ENCODE results near the gene LRRC4. TPM values are rescaled to one million over a fixed set of nuclear protein-coding genes. Genes with fewer than 3 reads are reported as not detected.

The LRRC4 gene
- total RNA-seq, 1 experiment from 2014 or later: 0.39 TPM

DNA sequence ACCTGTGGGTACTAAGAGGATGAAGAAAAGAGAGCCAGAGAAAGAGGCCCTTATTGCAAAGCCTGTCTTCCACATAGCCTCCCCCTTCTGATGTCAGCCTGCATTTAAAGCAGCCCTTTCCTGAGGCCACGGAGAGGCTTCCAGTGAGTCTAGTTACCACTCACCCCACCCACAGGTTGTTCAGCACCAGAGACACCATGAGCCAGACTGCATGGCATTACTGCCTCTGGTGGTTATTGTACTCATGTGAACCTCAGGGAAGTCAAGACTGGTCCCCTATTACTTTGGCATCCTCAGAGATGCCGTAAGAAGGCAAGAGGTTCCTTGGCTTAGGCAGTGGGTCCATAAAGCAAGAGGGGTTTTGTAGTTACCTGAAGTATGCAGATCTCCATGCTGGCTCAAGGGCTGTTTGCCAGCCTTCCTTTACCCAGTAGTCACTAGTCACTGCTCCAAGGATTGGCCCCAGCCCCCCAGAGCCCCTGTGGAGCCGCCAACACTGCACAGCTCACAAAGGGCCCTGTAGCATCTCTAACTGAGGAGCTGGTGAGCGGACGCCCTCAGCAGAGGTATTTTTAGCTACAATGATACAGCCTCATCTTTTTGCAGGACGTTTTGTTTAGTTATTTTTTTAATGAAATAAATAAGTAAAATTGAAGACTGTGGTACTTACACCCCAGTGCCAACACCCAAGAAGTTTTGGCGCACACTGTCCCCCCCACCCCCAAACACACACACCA is 20.7 kb downstream of the LRRC4 start:
- TF ChIP-seq, protein P1, sequence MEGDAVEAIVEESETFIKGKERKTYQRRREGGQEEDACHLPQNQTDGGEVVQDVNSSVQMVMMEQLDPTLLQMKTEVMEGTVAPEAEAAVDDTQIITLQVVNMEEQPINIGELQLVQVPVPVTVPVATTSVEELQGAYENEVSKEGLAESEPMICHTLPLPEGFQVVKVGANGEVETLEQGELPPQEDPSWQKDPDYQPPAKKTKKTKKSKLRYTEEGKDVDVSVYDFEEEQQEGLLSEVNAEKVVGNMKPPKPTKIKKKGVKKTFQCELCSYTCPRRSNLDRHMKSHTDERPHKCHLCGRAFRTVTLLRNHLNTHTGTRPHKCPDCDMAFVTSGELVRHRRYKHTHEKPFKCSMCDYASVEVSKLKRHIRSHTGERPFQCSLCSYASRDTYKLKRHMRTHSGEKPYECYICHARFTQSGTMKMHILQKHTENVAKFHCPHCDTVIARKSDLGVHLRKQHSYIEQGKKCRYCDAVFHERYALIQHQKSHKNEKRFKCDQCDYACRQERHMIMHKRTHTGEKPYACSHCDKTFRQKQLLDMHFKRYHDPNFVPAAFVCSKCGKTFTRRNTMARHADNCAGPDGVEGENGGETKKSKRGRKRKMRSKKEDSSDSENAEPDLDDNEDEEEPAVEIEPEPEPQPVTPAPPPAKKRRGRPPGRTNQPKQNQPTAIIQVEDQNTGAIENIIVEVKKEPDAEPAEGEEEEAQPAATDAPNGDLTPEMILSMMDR (conservative IDR thresholded peaks at IDR 0.05): no peak
- no peak for TF ChIP-seq EZH2 (IDR thresholded peaks at IDR 0.05; ENCODE audit: low read depth)
- intact Hi-C loops (cut with micrococcal nuclease; ENCODE audit: unreplicated experiment): no loop called here
- POLR2A ChIA-PET (ENCODE audit: unreplicated experiment): no interaction called here

DNA sequence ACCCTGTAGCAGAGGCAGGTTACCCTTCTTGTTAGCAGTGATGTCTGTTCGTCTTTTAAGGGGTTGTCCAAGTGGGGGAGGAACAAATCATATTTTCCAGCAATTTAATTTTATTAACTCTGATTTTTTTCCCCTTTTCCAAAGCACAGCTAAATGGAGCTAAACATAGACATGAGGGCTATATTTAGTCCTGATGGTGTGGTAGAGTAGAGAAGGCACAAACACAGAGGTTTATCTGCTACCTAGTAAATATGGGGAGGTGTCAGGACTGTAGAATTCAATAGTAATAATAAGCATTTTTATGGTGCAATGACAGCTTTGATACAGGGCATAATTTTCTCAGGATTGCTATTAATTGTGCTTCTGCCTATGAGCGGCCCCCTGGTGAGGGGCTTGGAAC is 22.5 kb downstream of the LRRC4 start:
- ChIA-PET POLR2A (ENCODE audit: unreplicated experiment) (interaction anchor here (0.6 kb wide), 1 partner anchor 37 kb away, joined by 6 read pairs; no protein-coding TSS in a partner anchor), CTCF (no interaction called here)
- intact Hi-C loops (cut with micrococcal nuclease; ENCODE audit: unreplicated experiment): no loop called here
- Histone ChIP-seq H2AFZ (no peak overlapping the region), H3K27me3 (ENCODE audit: insufficient read depth, low read depth) (no peaks in the 10 kb centered on the region), H3F3A (ENCODE audit: insufficient read depth, low read depth) (no peaks in the 10 kb centered on the region), H3K9me2 (ENCODE audit: insufficient read depth) (no peaks in the 10 kb centered on the region), H3K79me2 (ENCODE audit: low read depth) (no peaks in the 10 kb centered on the region), H3K9me3 (ENCODE audit: insufficient read depth, low read depth) (no peaks in the 10 kb centered on the region), H3K4me3 (no peak overlapping the region), H3K4me2 (no peak overlapping the region), H3K4me1 (replicated peaks; ENCODE audit: insufficient read depth) (no peaks in the 10 kb centered on the region), H4K20me1 (ENCODE audit: insufficient read depth) (no peaks in the 10 kb centered on the region), H3K27ac (no peak overlapping the region), H3K36me3 (ENCODE audit: low read depth) (no peaks in the 10 kb centered on the region)
- DNase-seq: no peak
- TF ChIP-seq, protein P1 (conservative IDR thresholded peaks at IDR 0.05): no peak
- no peak for TF ChIP-seq EZH2 (IDR thresholded peaks at IDR 0.05; ENCODE audit: low read depth)
- BruUV-seq (replicated peaks): no TSS peak

More for the DNA sequence above, 20.7 kb downstream of the LRRC4 start:
- Histone ChIP-seq H3K4me3 (no peak overlapping the region), H3K27me3 (ENCODE audit: insufficient read depth, low read depth) (no peaks in the 10 kb centered on the region), H3K9me3 (ENCODE audit: insufficient read depth, low read depth) (no peaks in the 10 kb centered on the region), H3K9me2 (ENCODE audit: insufficient read depth) (no peaks in the 10 kb centered on the region), H3K79me2 (ENCODE audit: low read depth) (no peaks in the 10 kb centered on the region), H3K4me1 (replicated peaks; ENCODE audit: insufficient read depth) (no peaks in the 10 kb centered on the region), H3K27ac (no peak overlapping the region), H3K36me3 (ENCODE audit: low read depth) (no peaks in the 10 kb centered on the region), H2AFZ (no peak overlapping the region), H4K20me1 (ENCODE audit: insufficient read depth) (no peaks in the 10 kb centered on the region), H3K4me2 (no peak overlapping the region), H3F3A (ENCODE audit: insufficient read depth, low read depth) (no peaks in the 10 kb centered on the region)
- CTCF ChIA-PET: interaction anchor here (0.6 to 0.7 kb wide), 2 partner anchors 162 to 197 kb away, joined by 4 to 10 read pairs; no protein-coding TSS in a partner anchor
- no TSS peak for BruUV-seq (replicated peaks)
- no peak for DNase-seq

DNA sequence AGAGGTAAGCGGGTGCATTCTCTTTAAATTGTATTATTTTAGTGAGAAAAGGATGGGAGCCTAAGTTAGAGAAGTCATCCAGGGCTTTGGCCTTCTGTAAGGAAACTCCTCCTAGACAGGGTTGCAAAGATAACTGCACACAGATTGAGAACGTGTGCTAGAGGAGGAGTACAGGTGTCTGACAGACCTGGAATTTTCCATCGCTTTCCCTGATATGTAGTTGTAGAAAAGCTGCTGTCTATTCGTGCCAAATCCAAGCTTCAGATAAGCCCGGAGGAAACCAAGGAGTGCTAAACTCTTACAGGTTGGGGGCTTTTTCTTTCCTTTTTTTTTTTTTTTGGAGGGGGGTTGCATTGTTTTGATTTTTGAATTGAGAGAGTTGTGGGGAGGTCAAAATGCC is 23.1 kb downstream of the LRRC4 start:
- no peak for TF ChIP-seq EZH2 (IDR thresholded peaks at IDR 0.05; ENCODE audit: low read depth)
- TF ChIP-seq, protein P1 (conservative IDR thresholded peaks at IDR 0.05): no peak
- DNase-seq: no peak
- Histone ChIP-seq H3K27ac (no peak overlapping the region), H3K4me1 (replicated peaks; ENCODE audit: insufficient read depth) (no peaks in the 10 kb centered on the region), H3K79me2 (ENCODE audit: low read depth) (no peaks in the 10 kb centered on the region), H3K27me3 (ENCODE audit: insufficient read depth, low read depth) (no peaks in the 10 kb centered on the region), H3K4me2 (no peak overlapping the region), H4K20me1 (ENCODE audit: insufficient read depth) (no peaks in the 10 kb centered on the region), H3F3A (ENCODE audit: insufficient read depth, low read depth) (no peaks in the 10 kb centered on the region), H3K36me3 (ENCODE audit: low read depth) (no peaks in the 10 kb centered on the region), H2AFZ (no peak overlapping the region), H3K9me3 (ENCODE audit: insufficient read depth, low read depth) (no peaks in the 10 kb centered on the region), H3K9me2 (ENCODE audit: insufficient read depth) (no peaks in the 10 kb centered on the region), H3K4me3 (no peak overlapping the region)
- intact Hi-C loops (cut with micrococcal nuclease; ENCODE audit: unreplicated experiment): no loop called here
- ChIA-PET POLR2A (ENCODE audit: unreplicated experiment) (no interaction called here), CTCF (interaction anchor here (0.7 kb wide), 1 partner anchor 295 kb away, joined by 4 read pairs; no protein-coding TSS in a partner anchor)
- no TSS peak for BruUV-seq (replicated peaks)
